Measurements from ENCODE around the gene QRFPR.

Gene QRFPR

GRCh38 chr4:121340247-121340646, 40.6 kb downstream of the QRFPR start:
- Histone ChIP-seq H3K4me3 (ENCODE audit: insufficient read length, low read depth) (no peak overlapping the region), H3K9ac (ENCODE audit: insufficient read length, low read depth) (no peak overlapping the region), H3K9me3 (ENCODE audit: insufficient read depth, low read length) (no peaks in the 10 kb centered on the region), H3K4me1 (ENCODE audit: insufficient read depth, insufficient read length) (no peaks in the 10 kb centered on the region), H3K36me3 (ENCODE audit: insufficient read depth, insufficient read length, low read length) (no peaks in the 10 kb centered on the region), H3K27me3 (ENCODE audit: insufficient read depth, insufficient read length) (no peaks in the 10 kb centered on the region)
- no peak for DNase-seq (ENCODE audit: low read depth, low spot score)
- no peak for TF ChIP-seq ZNF274 (IDR thresholded peaks at IDR 0.05; ENCODE audit: low read depth, low read length)

DNA sequence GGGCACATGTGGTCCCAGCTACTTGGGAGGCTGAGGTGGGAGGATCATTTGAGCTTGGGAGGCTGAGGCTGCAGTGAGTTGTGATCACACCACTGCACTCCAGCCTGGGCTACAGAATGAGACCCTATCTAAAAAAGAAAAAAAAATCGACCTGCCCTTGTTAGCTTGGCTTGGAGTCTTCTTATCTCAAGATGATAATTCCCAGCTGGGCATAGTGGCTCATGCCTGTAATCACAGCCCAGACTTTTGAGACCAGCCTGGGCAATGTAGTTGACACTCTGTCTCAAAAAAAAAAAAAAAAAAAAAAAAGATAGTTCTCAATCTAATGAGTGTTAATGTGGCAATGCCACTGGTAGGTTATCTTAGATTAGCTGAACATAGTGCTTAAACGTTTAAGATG, 41.0 kb downstream of the QRFPR start:
- TF ChIP-seq YY1 (IDR thresholded peaks at IDR 0.05; ENCODE audit: insufficient read depth, insufficient read length) (no peak), ZNF274 (IDR thresholded peaks at IDR 0.05; ENCODE audit: low read depth, low read length) (no peak), SUZ12 (IDR thresholded peaks at IDR 0.05; ENCODE audit: extremely low read depth, insufficient read depth, insufficient read length) (no peak)
- H3K9ac ChIP-seq (ENCODE audit: insufficient read length, low read depth): no peak overlapping the region
- H3K4me3 ChIP-seq (ENCODE audit: insufficient read length, low read depth): no peak overlapping the region
- H3K9me3 ChIP-seq (ENCODE audit: insufficient read depth, low read length): no peaks in the 10 kb centered on the region
- no peaks in the 10 kb centered on the region for H3K27me3 ChIP-seq (ENCODE audit: insufficient read depth, insufficient read length)
- no peaks in the 10 kb centered on the region for H3K36me3 ChIP-seq (ENCODE audit: insufficient read depth, insufficient read length, low read length)
- no peaks in the 10 kb centered on the region for H3K4me1 ChIP-seq (ENCODE audit: insufficient read depth, insufficient read length)
- no peak for DNase-seq (ENCODE audit: low read depth, low spot score)

- Histone ChIP-seq H3K9ac (ENCODE audit: insufficient read length, low read depth) (no peak overlapping the region), H3K9me3 (ENCODE audit: insufficient read depth, low read length) (no peaks in the 10 kb centered on the region), H3K4me3 (ENCODE audit: insufficient read length, low read depth) (no peak overlapping the region), H3K36me3 (ENCODE audit: insufficient read depth, insufficient read length, low read length) (no peaks in the 10 kb centered on the region), H3K27me3 (ENCODE audit: insufficient read depth, insufficient read length) (no peaks in the 10 kb centered on the region), H3K4me1 (ENCODE audit: insufficient read depth, insufficient read length) (no peaks in the 10 kb centered on the region)
- no peak for TF ChIP-seq SUZ12 (IDR thresholded peaks at IDR 0.05; ENCODE audit: extremely low read depth, insufficient read depth, insufficient read length)
- no peak for TF ChIP-seq YY1 (IDR thresholded peaks at IDR 0.05; ENCODE audit: insufficient read depth, insufficient read length)
- TF ChIP-seq ZNF274 (IDR thresholded peaks at IDR 0.05; ENCODE audit: low read depth, low read length): no peak
- DNase-seq (ENCODE audit: low read depth, low spot score): no peak
Measured at GRCh38 chr4:121339307-121339706, 41.5 kb downstream of the QRFPR start.

GRCh38 chr4:121338518-121338917, 42.3 kb downstream of the QRFPR start:
- Histone ChIP-seq H3K9me3 (ENCODE audit: insufficient read depth, low read length) (no peaks in the 10 kb centered on the region), H3K36me3 (ENCODE audit: insufficient read depth, insufficient read length, low read length) (no peaks in the 10 kb centered on the region), H3K4me1 (ENCODE audit: insufficient read depth, insufficient read length) (no peaks in the 10 kb centered on the region), H3K4me3 (ENCODE audit: insufficient read length, low read depth) (no peak overlapping the region), H3K9ac (ENCODE audit: insufficient read length, low read depth) (no peak overlapping the region), H3K27me3 (ENCODE audit: insufficient read depth, insufficient read length) (no peaks in the 10 kb centered on the region)
- no peak for TF ChIP-seq ZNF274 (IDR thresholded peaks at IDR 0.05; ENCODE audit: low read depth, low read length)
- no peak for TF ChIP-seq YY1 (IDR thresholded peaks at IDR 0.05; ENCODE audit: insufficient read depth, insufficient read length)
- TF ChIP-seq SUZ12 (IDR thresholded peaks at IDR 0.05; ENCODE audit: extremely low read depth, insufficient read depth, insufficient read length): no peak
- DNase-seq (ENCODE audit: low read depth, low spot score): no peak

- H3K4me1 ChIP-seq (ENCODE audit: insufficient read depth, insufficient read length): no peaks in the 10 kb centered on the region
- no peaks in the 10 kb centered on the region for H3K36me3 ChIP-seq (ENCODE audit: insufficient read depth, insufficient read length, low read length)
- TF ChIP-seq YY1 (IDR thresholded peaks at IDR 0.05; ENCODE audit: insufficient read depth, insufficient read length) (no peak), SUZ12 (IDR thresholded peaks at IDR 0.05; ENCODE audit: extremely low read depth, insufficient read depth, insufficient read length) (no peak), ZNF274 (IDR thresholded peaks at IDR 0.05; ENCODE audit: low read depth, low read length) (no peak)
- DNase-seq (ENCODE audit: low read depth, low spot score): no peak
- no peaks in the 10 kb centered on the region for H3K9me3 ChIP-seq (ENCODE audit: insufficient read depth, low read length)
- no peak overlapping the region for H3K4me3 ChIP-seq (ENCODE audit: insufficient read length, low read depth)
- H3K27me3 ChIP-seq (ENCODE audit: insufficient read depth, insufficient read length): no peaks in the 10 kb centered on the region
- no peak overlapping the region for H3K9ac ChIP-seq (ENCODE audit: insufficient read length, low read depth)
Measured at GRCh38 chr4:121336706-121337105, 44.1 kb downstream of the QRFPR start.

DNA sequence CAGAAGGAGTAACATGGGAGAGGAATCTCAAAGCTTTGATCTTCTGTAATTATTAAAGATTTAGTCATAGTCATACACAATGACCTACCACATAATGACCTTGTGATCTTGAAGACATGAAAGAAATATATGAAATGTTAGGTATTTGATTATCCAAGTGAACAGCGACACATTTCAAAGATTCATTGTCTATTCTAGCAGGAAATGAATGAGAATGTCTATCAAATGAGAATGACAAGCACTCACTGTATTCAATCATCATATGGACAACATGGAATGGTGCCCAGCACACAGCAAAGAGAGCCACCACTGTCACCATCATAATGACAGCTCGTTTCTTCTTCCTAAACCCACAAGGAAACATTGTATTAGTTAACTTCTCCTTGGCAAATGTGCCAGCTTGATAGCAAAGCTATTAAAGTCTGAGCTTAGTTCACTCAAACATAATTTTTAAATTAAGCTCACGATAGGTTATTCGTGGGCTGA, 50.6 kb downstream of the QRFPR start:
- TF ChIP-seq SUZ12 (IDR thresholded peaks at IDR 0.05; ENCODE audit: extremely low read depth, insufficient read depth, insufficient read length) (no peak), ZNF274 (IDR thresholded peaks at IDR 0.05; ENCODE audit: low read depth, low read length) (no peak), YY1 (IDR thresholded peaks at IDR 0.05; ENCODE audit: insufficient read depth, insufficient read length) (no peak)
- Histone ChIP-seq H3K36me3 (ENCODE audit: insufficient read depth, insufficient read length, low read length) (no peaks in the 10 kb centered on the region), H3K4me3 (ENCODE audit: insufficient read length, low read depth) (no peak overlapping the region), H3K9ac (ENCODE audit: insufficient read length, low read depth) (no peak overlapping the region), H3K27me3 (ENCODE audit: insufficient read depth, insufficient read length) (no peaks in the 10 kb centered on the region), H3K9me3 (ENCODE audit: insufficient read depth, low read length) (no peaks in the 10 kb centered on the region), H3K4me1 (ENCODE audit: insufficient read depth, insufficient read length) (no peaks in the 10 kb centered on the region)
- DNase-seq (ENCODE audit: low read depth, low spot score): no peak

GRCh38 chr4:121326597-121326996, 54.2 kb downstream of the QRFPR start:
- no peaks in the 10 kb centered on the region for H3K4me1 ChIP-seq (ENCODE audit: insufficient read depth, insufficient read length)
- DNase-seq (ENCODE audit: low read depth, low spot score): no peak
- no peak for TF ChIP-seq SUZ12 (IDR thresholded peaks at IDR 0.05; ENCODE audit: extremely low read depth, insufficient read depth, insufficient read length)
- TF ChIP-seq YY1 (IDR thresholded peaks at IDR 0.05; ENCODE audit: insufficient read depth, insufficient read length): no peak
- no peak for TF ChIP-seq ZNF274 (IDR thresholded peaks at IDR 0.05; ENCODE audit: low read depth, low read length)

GRCh38 chr4:121324331-121324730, 56.5 kb downstream of the QRFPR start:
- Histone ChIP-seq H3K4me3 (ENCODE audit: insufficient read length, low read depth) (no peak overlapping the region), H3K27me3 (ENCODE audit: insufficient read depth, insufficient read length) (no peaks in the 10 kb centered on the region), H3K36me3 (ENCODE audit: insufficient read depth, insufficient read length, low read length) (no peaks in the 10 kb centered on the region), H3K9me3 (ENCODE audit: insufficient read depth, low read length) (no peaks in the 10 kb centered on the region), H3K4me1 (ENCODE audit: insufficient read depth, insufficient read length) (no peaks in the 10 kb centered on the region), H3K9ac (ENCODE audit: insufficient read length, low read depth) (no peak overlapping the region)
- no peak for DNase-seq (ENCODE audit: low read depth, low spot score)
- no peak for TF ChIP-seq ZNF274 (IDR thresholded peaks at IDR 0.05; ENCODE audit: low read depth, low read length)
- TF ChIP-seq SUZ12 (IDR thresholded peaks at IDR 0.05; ENCODE audit: extremely low read depth, insufficient read depth, insufficient read length): no peak
- TF ChIP-seq YY1 (IDR thresholded peaks at IDR 0.05; ENCODE audit: insufficient read depth, insufficient read length): no peak

More at GRCh38 chr4:121326597-121326996, 54.2 kb downstream of the QRFPR start:
- no peaks in the 10 kb centered on the region for H3K9me3 ChIP-seq (ENCODE audit: insufficient read depth, low read length)
- no peak overlapping the region for H3K4me3 ChIP-seq (ENCODE audit: insufficient read length, low read depth)
- no peaks in the 10 kb centered on the region for H3K27me3 ChIP-seq (ENCODE audit: insufficient read depth, insufficient read length)
- H3K9ac ChIP-seq (ENCODE audit: insufficient read length, low read depth): no peak overlapping the region
- no peaks in the 10 kb centered on the region for H3K36me3 ChIP-seq (ENCODE audit: insufficient read depth, insufficient read length, low read length)

Measured in NT2/D1 (cell line).